Adipocyte (in vitro differentiated cells): ENCODE measurements around the gene ARHGAP24.

ENCODE experiments used
- DNase-seq: peaks from one replicate; pipeline ENCODE4 v3.0.0-alpha.2; 2015; ENCODE audit warnings: low read depth
- H3K27me3 ChIP-seq: replicated peaks from 2 replicates; pipeline ENCODE4 v1.7.0; 2013; ENCODE audit warnings: mild to moderate bottlenecking, low read length, moderate library complexity; ENCODE audit not compliant: control insufficient read depth, insufficient read depth
- H3K36me3 ChIP-seq: 2 replicates; pipeline ENCODE4 v1.7.0; 2013; ENCODE audit warnings: low read length, mild to moderate bottlenecking, moderate library complexity; ENCODE audit not compliant: control insufficient read depth, insufficient read depth, severe bottlenecking
- H3K4me1 ChIP-seq: 2 replicates; pipeline ENCODE4 v1.7.0; 2013; ENCODE audit warnings: mild to moderate bottlenecking, low read length, moderate library complexity; ENCODE audit not compliant: control insufficient read depth, insufficient read depth
- H3K4me3 ChIP-seq: 2 replicates; pipeline ENCODE4 v1.7.0; 2013; ENCODE audit warnings: mild to moderate bottlenecking, low read length, moderate library complexity
- H3K9ac ChIP-seq: 2 replicates; pipeline ENCODE4 v1.7.0; 2013; ENCODE audit warnings: mild to moderate bottlenecking, low read length, moderate library complexity
- H3K9me3 ChIP-seq: 2 replicates; pipeline ENCODE4 v1.7.0; 2013; ENCODE audit warnings: mild to moderate bottlenecking, low read length, moderate library complexity; ENCODE audit not compliant: control insufficient read depth

ARHGAP24 gene

GRCh38 chr4:85486425-85487086 lies 11.6 kb downstream of the ARHGAP24 start:
- Histone ChIP-seq H3K4me3 (no peak overlapping the region), H3K9me3 (no peaks in the 10 kb centered on the region), H3K4me1 (peaks cover 22% of the 10 kb centered on the region), H3K36me3 (no peaks in the 10 kb centered on the region), H3K9ac (no peak overlapping the region), H3K27me3 (no peaks in the 10 kb centered on the region)
- peak; percentile 46 for DNase-seq

GRCh38 chr4:85488416-85488815 lies 13.5 kb downstream of the ARHGAP24 start:
- DNase-seq, result no peak
- Histone ChIP-seq H3K4me3 (no peak overlapping the region), H3K4me1 (peaks cover 22% of the 10 kb centered on the region), H3K36me3 (no peaks in the 10 kb centered on the region), H3K9me3 (no peaks in the 10 kb centered on the region), H3K9ac (no peak overlapping the region), H3K27me3 (no peaks in the 10 kb centered on the region)

- H3K9me3 ChIP-seq, result no peaks in the 10 kb centered on the region
- peak; percentile 34 for DNase-seq
- no peak overlapping the region for H3K9ac ChIP-seq
- peaks cover 22% of the 10 kb centered on the region for H3K4me1 ChIP-seq
- H3K27me3 ChIP-seq, result no peaks in the 10 kb centered on the region
- H3K36me3 ChIP-seq, result no peaks in the 10 kb centered on the region
- H3K4me3 ChIP-seq, result no peak overlapping the region
Measured at GRCh38 chr4:85489273-85489981, 14.5 kb downstream of the ARHGAP24 start.

GRCh38 chr4:85491527-85491926 lies 16.6 kb downstream of the ARHGAP24 start:
- no peak for DNase-seq
- Histone ChIP-seq H3K4me1 (peaks cover 31% of the 10 kb centered on the region), H3K9ac (no peak overlapping the region), H3K27me3 (no peaks in the 10 kb centered on the region), H3K36me3 (no peaks in the 10 kb centered on the region), H3K4me3 (no peak overlapping the region), H3K9me3 (no peaks in the 10 kb centered on the region)

GRCh38 chr4:85492336-85492735 lies 17.4 kb downstream of the ARHGAP24 start:
- peaks cover 34% of the 10 kb centered on the region for H3K4me1 ChIP-seq
- H3K36me3 ChIP-seq, result no peaks in the 10 kb centered on the region
- no peak overlapping the region for H3K9ac ChIP-seq
- DNase-seq, result no peak
- H3K4me3 ChIP-seq, result no peak overlapping the region
- no peaks in the 10 kb centered on the region for H3K27me3 ChIP-seq
- H3K9me3 ChIP-seq, result no peaks in the 10 kb centered on the region

GRCh38 chr4:85495621-85496020 lies 20.7 kb downstream of the ARHGAP24 start:
- peak overlapping the region; percentile 55 for H3K4me3 ChIP-seq
- no peaks in the 10 kb centered on the region for H3K36me3 ChIP-seq
- H3K9ac ChIP-seq, result peak overlapping the region; percentile 39
- peak; percentile 32 for DNase-seq
- peaks cover 53% of the 10 kb centered on the region for H3K4me1 ChIP-seq
- no peaks in the 10 kb centered on the region for H3K9me3 ChIP-seq
- no peaks in the 10 kb centered on the region for H3K27me3 ChIP-seq

- Histone ChIP-seq H3K4me3 (peak overlapping the region; percentile 55), H3K27me3 (no peaks in the 10 kb centered on the region), H3K4me1 (peaks cover 56% of the 10 kb centered on the region), H3K36me3 (no peaks in the 10 kb centered on the region), H3K9me3 (no peaks in the 10 kb centered on the region), H3K9ac (peak overlapping the region; percentile 39)
- DNase-seq, result peak; percentile 68
Measured at GRCh38 chr4:85496126-85496849, 21.3 kb downstream of the ARHGAP24 start.

GRCh38 chr4:85496933-85497332 lies 22.0 kb downstream of the ARHGAP24 start:
- Histone ChIP-seq H3K27me3 (no peaks in the 10 kb centered on the region), H3K36me3 (no peaks in the 10 kb centered on the region), H3K4me1 (peaks cover 56% of the 10 kb centered on the region), H3K9ac (peak overlapping the region; percentile 79), H3K9me3 (no peaks in the 10 kb centered on the region), H3K4me3 (peak overlapping the region; percentile 55)
- peak; percentile 76 for DNase-seq

GRCh38 chr4:85498068-85498733 lies 23.3 kb downstream of the ARHGAP24 start:
- H3K27me3 ChIP-seq, result no peaks in the 10 kb centered on the region
- H3K9ac ChIP-seq, result peak overlapping the region; percentile 79
- DNase-seq, result peak; percentile 44
- H3K9me3 ChIP-seq, result no peaks in the 10 kb centered on the region
- peak overlapping the region; percentile 55 for H3K4me3 ChIP-seq
- peaks cover 56% of the 10 kb centered on the region for H3K4me1 ChIP-seq
- no peaks in the 10 kb centered on the region for H3K36me3 ChIP-seq

- no peak overlapping the region for H3K4me3 ChIP-seq
- no peak for DNase-seq
- H3K9ac ChIP-seq, result peak overlapping the region; percentile 79
- peaks cover 56% of the 10 kb centered on the region for H3K4me1 ChIP-seq
- no peaks in the 10 kb centered on the region for H3K9me3 ChIP-seq
- H3K27me3 ChIP-seq, result no peaks in the 10 kb centered on the region
- H3K36me3 ChIP-seq, result no peaks in the 10 kb centered on the region
Measured at GRCh38 chr4:85499573-85499972, 24.6 kb downstream of the ARHGAP24 start.
